GM19035 (cell line): ENCODE results near the gene ABL1.
"Not testable (repeated sequence)": the region's sequence is repeated elsewhere in the genome, so short reads cannot be mapped to it uniquely, and the experiment has no call there.

Source experiments
- ATAC-seq: cut with Tn5 transposase; IDR thresholded peaks from one replicate; pipeline ENCODE4 v1.9.1; 2021; ENCODE audit not compliant: unreplicated experiment

ABL1 gene

GRCh38 chr9:130834371-130835336 is at the start of gene ABL1:
TSS of gene ABL1 (plus strand) at chr9:130835254. CDS start at chr9:130835447, 193 bp downstream.
- peak; percentile 54 for ATAC-seq

DNA sequence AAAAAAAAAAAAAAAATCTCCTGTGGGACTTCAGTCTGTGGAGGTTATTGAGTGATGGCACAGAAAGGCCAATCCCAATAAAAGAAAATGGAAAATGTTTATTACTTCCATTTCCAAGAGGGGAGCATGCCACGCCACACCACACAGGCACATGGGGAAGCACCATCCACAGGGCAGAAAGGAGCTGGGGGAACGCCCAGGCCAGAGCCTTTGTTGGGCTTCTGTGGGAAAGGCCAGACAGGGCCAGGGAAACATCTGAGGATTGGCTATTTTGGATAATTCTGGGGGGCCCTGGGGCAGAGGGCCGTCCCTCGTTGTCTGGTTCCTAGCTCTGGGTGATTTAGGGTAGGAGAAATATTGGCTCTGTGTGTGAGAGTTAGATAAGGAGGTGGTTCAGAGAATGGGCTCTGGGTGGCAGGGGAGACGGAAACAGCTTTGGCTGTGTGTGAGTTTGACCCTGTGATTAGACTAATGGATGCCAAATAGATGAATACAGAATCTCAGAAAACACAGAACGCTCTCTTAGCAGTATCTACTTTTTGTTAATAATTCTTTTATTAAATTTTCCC is 49.0 kb upstream of the ABL1 start:
- ATAC-seq: no peak

- ATAC-seq: no peak
Observed at GRCh38 chr9:130786526-130786925, 48.5 kb upstream of the ABL1 start.

DNA sequence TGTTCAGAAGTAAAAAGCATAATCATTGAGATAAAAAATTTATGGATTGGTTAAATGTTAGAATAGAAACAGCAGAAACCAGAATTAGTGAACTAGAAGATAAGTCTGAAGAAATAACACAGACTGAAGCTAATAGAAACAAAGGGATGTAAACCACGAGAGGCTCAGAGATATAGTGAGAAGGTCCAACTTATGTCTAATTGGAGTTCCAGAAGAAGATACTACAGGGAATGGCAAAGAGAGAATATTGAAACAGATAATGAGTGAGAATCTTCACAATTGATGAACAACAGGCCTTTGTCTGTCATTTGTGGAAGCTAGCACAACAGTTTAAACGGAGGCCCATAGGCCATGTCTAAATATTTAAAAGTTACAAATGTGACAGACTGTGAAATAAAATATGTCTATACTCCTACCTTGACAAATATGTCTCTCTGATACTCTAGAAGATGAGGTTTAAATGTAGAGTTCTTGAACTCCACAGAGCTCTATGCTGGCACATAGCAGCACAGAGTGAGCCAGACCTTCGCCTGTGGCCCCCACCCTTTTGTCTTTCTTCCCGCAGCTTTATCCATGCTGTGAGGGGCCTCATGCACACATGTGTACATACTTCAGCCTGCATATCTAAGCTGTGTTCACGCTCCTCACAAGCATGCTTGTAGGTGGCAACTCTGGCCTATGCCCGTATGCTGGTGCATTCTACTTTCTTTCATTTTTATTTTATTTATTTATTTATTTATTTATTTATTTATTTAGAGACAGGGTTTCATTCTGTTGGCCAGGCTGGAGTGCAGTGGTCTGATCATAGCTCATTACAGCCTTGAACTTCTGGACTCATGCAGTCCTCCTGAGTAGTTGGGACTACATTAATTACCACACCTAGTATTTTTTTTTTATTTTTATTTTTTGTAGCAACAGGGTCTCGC is 45.0 kb upstream of the ABL1 start:
- ATAC-seq: no peak

- ATAC-seq: no peak
Observed at GRCh38 chr9:130791303-130791894, 43.7 kb upstream of the ABL1 start.

DNA sequence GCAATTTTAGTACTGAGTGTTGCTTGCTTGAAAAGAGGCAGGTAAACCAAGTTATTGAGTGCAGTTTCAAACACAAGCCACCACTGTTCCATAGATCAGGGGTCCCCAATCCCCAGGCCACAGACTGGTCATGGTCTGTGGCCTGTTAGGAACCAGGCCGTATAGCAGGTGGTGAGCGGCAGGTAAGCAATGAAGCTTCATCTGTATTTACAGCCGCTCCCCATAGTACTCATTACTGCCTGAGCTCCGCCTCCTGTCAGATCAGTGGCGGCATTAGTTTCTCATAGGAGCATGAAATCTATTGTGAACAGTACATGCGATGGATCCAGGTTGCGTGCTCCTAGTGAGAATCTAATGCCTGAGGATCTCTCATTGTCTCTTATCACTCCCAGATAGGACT is 41.5 kb upstream of the ABL1 start:
- no peak for ATAC-seq

DNA sequence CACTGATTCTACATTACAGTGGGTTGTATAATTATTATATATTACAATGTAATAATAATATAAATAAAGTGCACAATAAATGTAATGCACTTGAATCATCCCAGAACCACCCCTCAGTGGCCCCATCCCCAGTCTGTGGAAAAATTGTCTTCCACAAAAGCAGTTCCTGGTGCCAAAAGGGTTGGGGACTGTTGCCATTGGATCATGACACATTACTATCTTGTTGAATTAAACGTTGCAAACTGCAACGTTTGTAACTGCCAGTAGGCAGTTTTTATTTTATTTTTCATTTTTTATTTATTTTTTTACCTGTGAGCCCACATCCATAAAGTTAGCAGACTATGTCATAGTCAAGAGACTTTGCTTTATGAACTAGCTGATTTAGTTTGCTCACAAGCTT is 41.0 kb upstream of the ABL1 start:
- ATAC-seq: not testable (repeated sequence)

GRCh38 chr9:130794423-130794822 is 40.6 kb upstream of the ABL1 start:
- not testable (repeated sequence) for ATAC-seq

DNA sequence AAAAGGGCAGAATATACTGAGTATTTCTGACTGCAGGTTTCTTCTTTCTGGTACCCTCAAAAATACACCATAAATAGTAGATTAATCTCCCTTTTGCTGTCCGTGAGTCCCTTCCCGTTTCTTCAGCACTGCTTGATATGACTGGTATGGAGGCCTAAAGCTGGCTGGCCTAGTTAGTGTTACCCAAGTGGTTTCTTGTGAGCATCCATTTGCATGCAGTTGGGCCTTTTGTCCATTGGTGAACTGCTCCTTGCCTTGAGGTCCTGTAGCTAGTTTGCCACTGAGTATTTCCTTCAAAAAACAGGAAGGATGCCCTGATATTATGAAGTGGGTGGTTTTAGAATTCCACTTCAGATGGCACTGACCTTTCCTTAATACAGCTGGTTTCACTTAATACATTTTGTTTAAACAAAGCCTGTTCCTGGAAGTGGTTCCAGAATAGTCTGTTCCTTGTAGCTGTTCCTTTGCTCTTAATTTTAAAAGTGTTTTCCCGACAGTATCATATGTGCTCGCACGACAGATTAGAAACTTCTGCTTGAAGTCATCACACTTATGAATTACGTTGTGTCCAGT is 40.0 kb upstream of the ABL1 start:
- ATAC-seq: no peak

- ATAC-seq: not testable (repeated sequence)
Observed at GRCh38 chr9:130803116-130803515, 31.9 kb upstream of the ABL1 start.

DNA sequence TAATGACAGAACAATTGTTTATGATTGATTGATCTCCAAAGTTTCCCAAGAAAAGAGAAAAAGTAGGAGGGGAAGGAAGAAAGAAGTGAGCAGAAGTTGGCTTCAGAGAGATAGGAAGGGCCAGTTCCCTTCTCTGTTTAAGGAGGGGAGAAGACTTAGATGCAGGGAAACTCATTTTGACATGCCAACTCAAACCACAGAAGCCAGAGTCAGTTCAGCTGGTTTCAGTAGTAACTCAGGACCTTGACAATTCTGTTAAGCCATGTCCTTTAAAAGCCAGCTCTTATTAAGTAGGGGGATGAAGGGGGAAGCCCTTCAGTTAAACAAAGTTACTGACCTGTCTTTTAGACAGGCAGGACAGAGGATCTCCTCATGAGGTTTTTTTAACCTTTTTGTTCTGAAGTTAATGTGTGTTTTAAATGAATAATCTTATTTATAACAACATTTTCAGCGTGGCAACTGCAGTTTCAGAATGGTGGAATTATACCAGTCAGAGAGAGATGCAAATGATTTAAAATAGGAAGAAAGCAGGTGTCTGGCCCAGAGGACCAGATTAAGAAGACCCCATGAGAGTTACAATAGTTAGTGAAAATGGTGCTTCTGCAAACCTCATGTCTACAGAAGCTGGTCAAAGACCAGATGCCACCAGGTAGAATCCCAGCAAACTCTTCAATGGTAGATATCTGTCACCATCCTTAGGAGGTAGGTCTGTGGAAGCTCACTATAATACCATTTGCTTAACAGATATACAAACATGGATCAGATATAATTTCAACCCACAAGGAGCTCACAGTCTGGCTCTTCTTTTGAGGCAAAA is 29.3 kb upstream of the ABL1 start:
- no peak for ATAC-seq

GRCh38 chr9:130806327-130806716 is 28.7 kb upstream of the ABL1 start:
- no peak for ATAC-seq

GRCh38 chr9:130810609-130811136 is 24.4 kb upstream of the ABL1 start:
- ATAC-seq: no peak

DNA sequence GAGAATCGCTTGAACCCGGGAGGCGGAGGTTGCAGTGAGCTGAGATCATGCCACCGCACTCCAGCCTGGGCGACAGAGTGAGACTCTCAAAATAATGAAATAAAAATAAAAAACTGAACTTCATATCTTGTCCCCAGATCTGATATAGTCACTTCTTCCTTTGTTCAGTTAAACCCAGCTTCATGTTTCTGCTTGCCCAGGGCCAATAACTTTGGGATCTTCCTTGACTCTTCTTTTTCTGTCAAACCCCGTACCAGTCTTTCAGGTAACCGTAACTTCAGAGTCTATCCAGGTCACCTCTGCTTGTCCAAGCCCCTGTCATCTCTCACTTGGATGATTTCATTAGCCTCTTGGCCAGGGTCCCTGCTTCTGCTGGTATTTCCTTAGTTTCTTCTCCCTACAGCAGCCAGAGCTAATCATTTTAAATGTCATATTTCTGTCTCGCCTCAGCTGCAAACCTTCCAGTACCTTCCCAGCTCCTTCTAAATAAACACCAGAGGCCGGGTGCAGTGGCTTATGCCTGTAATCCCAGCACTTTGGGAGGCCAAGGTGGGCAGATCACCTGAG is 19.7 kb upstream of the ABL1 start:
- no peak for ATAC-seq

DNA sequence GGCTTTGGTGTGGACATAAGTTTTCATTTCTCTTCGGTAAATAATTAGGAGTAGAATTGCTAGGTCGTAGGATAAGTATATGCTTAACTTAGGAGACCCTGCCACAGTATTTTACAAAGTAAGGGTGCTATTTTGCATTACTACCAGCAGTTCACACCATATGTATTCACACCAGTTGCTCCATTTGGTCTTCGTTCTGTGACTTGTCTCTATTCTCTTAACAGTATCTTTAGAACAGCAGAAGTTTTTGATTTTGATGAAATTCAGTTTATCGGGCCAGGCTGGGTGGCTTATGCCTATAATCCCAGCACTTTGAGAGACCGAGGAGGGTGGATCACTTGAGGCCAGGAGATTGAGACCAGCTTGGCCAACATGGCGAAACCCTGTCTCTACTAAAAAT is 17.1 kb upstream of the ABL1 start:
- no peak for ATAC-seq

DNA sequence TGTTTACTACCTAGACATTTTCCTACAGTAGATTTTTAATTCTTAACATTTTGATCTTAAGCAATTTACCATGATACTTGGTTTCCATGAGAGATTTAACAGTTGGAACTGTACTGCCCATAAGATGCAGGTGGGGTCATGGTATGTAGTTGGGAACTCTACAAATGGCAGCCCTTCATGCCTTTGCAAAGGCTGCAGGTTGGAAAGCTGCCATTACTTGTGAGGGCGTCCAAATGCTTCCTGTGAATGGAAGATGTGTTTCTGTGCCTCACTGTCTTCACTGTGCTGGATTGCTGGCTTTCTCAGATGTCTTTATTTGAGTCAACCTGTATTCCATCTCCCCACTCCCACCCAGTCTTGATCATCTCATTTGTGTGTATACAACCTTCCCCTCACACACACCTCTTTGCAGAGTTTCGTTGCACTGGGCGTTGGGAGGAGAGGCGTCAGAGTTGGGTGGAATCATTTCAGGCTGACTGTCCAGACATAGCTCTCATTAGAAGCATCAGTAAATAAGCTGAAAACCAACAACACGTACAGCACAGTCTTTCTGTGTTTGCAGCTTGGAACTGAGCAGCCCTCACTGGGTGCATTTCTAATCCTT is 14.8 kb upstream of the ABL1 start:
- ATAC-seq: no peak

- ATAC-seq: no peak
Observed at GRCh38 chr9:130823435-130823834, 11.6 kb upstream of the ABL1 start.

- no peak for ATAC-seq
Observed at GRCh38 chr9:130824079-130824478, 11.0 kb upstream of the ABL1 start.
